HG03354 (cell line): Measurements from ENCODE around the gene ZNF486.
"Not testable (repeated sequence)": the region's sequence is repeated elsewhere in the genome, so short reads cannot be mapped to it uniquely, and the experiment has no call there.

Experiments used
- ATAC-seq: cut with Tn5 transposase; IDR thresholded peaks from one replicate; pipeline ENCODE4 v1.9.1; 2021; ENCODE audit warnings: mild to moderate bottlenecking; ENCODE audit not compliant: unreplicated experiment, poor library complexity, severe bottlenecking

Gene ZNF486

GRCh38 chr19:20214366-20214765, 47.4 kb downstream of the ZNF486 start:
- ATAC-seq: not testable (repeated sequence)

GRCh38 chr19:20221605-20222004, 54.6 kb downstream of the ZNF486 start:
- not testable (repeated sequence) for ATAC-seq

- ATAC-seq: no peak
Observed at GRCh38 chr19:20233105-20233504, 66.1 kb downstream of the ZNF486 start.

DNA sequence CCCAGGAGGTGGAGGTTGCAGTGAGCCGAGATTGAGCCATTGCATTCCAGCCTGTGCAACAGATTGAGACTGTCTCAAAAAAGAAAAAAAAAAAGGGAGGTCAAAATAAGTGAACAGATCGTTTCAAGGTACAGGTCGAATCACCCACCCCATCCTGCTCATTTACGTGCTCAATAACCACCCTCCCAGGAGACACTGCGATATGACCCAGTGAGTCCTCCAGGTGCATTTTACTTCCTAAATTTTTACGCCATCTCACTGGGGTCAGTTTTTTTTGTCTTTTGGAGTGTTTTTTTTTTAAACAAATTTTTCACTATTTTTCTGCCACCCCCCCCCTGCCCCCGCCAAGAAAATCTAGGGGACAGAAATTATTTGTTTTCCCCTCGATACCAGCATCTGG, 68.1 kb downstream of the ZNF486 start:
- ATAC-seq: no peak

DNA sequence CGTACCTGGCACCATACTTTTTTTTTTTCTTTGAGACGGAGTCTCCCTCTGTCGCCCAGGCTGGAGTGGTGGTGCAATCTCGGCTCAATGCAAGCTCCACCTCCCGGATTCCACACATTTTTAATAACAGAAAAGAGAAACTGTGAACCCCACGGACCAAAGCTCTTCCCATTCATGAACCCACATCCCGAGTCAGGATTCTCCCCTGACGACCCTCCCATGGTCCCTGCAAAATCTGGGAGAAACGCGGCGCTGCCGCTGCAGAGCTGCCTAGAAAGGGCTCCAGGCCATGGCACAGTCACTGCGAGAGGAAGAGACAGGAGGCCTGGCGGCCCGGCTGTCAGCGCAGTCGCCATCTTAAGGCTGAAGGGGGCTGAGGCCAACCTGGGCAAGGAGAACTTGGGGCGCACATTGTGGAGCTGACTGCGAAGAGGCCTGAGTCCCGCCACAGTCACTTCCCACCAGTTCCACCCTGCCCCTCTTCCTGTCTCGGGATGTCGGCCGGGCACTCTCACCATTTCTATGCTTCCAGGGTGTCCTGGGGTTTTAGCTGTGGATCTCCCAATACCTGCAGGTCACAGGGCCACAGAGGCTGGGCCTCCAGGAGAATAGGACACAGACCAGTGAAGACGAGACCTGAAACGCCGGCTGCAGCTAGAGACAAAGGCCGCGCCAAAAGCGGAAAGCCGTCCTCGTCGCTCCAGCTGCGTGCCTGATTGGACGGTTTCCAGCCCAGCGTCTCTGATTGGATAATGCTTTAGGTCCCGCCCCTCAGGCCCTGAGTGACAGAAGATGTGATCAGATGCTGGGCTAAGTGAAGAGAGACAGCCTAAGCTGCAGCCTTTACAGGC, 71.0 kb downstream of the ZNF486 start:
- peak; percentile 96 for ATAC-seq

GRCh38 chr19:20243629-20244028, 76.6 kb downstream of the ZNF486 start:
- no peak for ATAC-seq

GRCh38 chr19:20244356-20244755, 77.3 kb downstream of the ZNF486 start:
- no peak for ATAC-seq

GRCh38 chr19:20245309-20245708, 78.3 kb downstream of the ZNF486 start:
- no peak for ATAC-seq

DNA sequence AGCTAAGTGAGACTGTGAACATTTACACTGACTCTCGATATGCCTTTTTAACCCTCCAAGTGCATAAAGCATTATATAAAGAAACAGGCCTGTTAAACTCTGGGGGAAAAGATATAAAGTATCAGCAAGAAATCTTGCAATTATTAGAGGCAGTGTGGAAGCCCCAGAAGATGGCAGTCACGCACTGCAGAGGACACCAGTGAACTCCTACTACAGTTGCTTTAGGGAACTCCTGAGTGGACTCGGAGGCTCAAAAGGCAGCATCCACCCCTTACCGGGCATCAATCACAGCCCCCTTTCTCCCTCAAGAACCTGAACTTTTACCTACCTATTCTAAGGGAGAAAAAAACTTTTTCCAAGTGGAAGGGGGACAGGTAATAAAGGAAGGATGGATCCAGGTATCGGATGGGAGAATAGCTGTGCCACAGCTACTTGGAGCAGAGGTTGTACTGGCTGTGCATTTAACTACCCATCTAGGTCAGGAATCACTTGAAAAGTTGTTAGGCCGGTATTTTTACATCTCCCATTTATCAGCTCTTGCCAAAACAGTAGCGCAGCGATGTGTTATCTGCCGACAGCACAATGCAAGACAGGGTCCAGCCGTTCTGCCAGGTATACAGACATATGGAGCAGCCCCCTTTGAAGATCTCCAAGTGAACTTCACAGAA, 80.1 kb downstream of the ZNF486 start:
- no peak for ATAC-seq

GRCh38 chr19:20248258-20248657, 81.2 kb downstream of the ZNF486 start:
- not testable (repeated sequence) for ATAC-seq
